ENCODE data around the gene CLDN15. TPM values are rescaled to one million over a fixed set of nuclear protein-coding genes. Genes with fewer than 3 reads are reported as not detected.
"Not testable (repeated sequence)": the region's sequence is repeated elsewhere in the genome, so short reads cannot be mapped to it uniquely, and the experiment has no call there.

The CLDN15 gene
- total RNA-seq, 1 experiment from 2014 or later = 9.7 TPM

- Histone ChIP-seq H3K56ac (ENCODE audit: insufficient read length, low read depth, low read length) (no peak overlapping the region), H3K4ac (ENCODE audit: low read depth, low read length) (no peak overlapping the region), H3T11ph (ENCODE audit: low read length) (no peak overlapping the region), H2AFZ (ENCODE audit: low read length) (no peak overlapping the region), H3K18ac (ENCODE audit: insufficient read length, low read depth, low read length) (no peak overlapping the region), H3K14ac (ENCODE audit: insufficient read depth, low read length) (no peak overlapping the region), H3K79me2 (ENCODE audit: insufficient read depth, low read length) (peaks cover 8% of the 10 kb centered on the region; the same call in 1 of the 2 replicates), H3K4me2 (ENCODE audit: insufficient read depth, insufficient read length, low read length) (no peak overlapping the region), H2BK120ac (ENCODE audit: low read depth, low read length, poor library complexity, severe bottlenecking) (no peak overlapping the region), H3K9me3 (ENCODE audit: control insufficient read depth, low read depth, low read length) (no peaks in the 10 kb centered on the region), H4K20me1 (ENCODE audit: control insufficient read depth, insufficient read depth, insufficient read length) (no peaks in the 10 kb centered on the region), H4K8ac (replicated peaks; ENCODE audit: insufficient read length, low read depth, low read length) (no peak overlapping the region), H3K23me2 (ENCODE audit: insufficient read length, low read depth, low read length, poor library complexity, severe bottlenecking) (peaks cover 9% of the 10 kb centered on the region), H3K27me3 (ENCODE audit: insufficient read depth, low read length) (no peaks in the 10 kb centered on the region), H2AK5ac (ENCODE audit: insufficient read length, low read length) (no peak overlapping the region), H2BK12ac (ENCODE audit: insufficient read length, low read depth, low read length) (no peak overlapping the region), H3K27ac (ENCODE audit: insufficient read length, low read depth, low read length) (no peak overlapping the region), H3K23ac (ENCODE audit: insufficient read length, low read depth, low read length) (no peak overlapping the region), H3K79me1 (ENCODE audit: insufficient read depth, low read depth, low read length, poor library complexity, severe bottlenecking) (peaks cover 5% of the 10 kb centered on the region), H2BK20ac (ENCODE audit: low read depth, low read length, poor library complexity, severe bottlenecking) (no peak overlapping the region), H2BK15ac (ENCODE audit: low read depth, low read length) (no peak overlapping the region), H3K9ac (ENCODE audit: extremely low read depth, insufficient read length, low read length) (no peak overlapping the region), H4K5ac (ENCODE audit: insufficient read length, low read depth, low read length) (no peak overlapping the region), H2BK5ac (ENCODE audit: insufficient read length, low read length) (no peak overlapping the region), H3K4me1 (ENCODE audit: insufficient read depth, low read length) (peaks cover 3% of the 10 kb centered on the region; the same call in 1 of the 2 replicates), H4K91ac (ENCODE audit: insufficient read length, low read depth, low read length) (no peak overlapping the region)
- WGBS (ENCODE audit: extremely low coverage, insufficient read length, low lambda C conversion rate) = no CpG with 5 or more reads among the region's 4 CpGs
- Mint-ChIP-seq H3K4me3 (no peak overlapping the region), H3K4me1 (peaks cover 7 to 13% of the 10 kb centered on the region in 2 experiments), H3K27ac (no peak overlapping the region), H3K36me3 (ENCODE audit: insufficient read depth in 1 of 3, low read depth in 3 of 3) (peaks cover 3 to 5% (median 5%) of the 10 kb centered on the region in 3 experiments; a peak in 5 of 7 replicates), H3K9me3 (no peaks in the 10 kb centered on the region), H3K27me3 (ENCODE audit: low read depth) (no peaks in the 10 kb centered on the region; the same call in 1 of the 2 replicates)
- TF ChIP-seq, protein P1, sequence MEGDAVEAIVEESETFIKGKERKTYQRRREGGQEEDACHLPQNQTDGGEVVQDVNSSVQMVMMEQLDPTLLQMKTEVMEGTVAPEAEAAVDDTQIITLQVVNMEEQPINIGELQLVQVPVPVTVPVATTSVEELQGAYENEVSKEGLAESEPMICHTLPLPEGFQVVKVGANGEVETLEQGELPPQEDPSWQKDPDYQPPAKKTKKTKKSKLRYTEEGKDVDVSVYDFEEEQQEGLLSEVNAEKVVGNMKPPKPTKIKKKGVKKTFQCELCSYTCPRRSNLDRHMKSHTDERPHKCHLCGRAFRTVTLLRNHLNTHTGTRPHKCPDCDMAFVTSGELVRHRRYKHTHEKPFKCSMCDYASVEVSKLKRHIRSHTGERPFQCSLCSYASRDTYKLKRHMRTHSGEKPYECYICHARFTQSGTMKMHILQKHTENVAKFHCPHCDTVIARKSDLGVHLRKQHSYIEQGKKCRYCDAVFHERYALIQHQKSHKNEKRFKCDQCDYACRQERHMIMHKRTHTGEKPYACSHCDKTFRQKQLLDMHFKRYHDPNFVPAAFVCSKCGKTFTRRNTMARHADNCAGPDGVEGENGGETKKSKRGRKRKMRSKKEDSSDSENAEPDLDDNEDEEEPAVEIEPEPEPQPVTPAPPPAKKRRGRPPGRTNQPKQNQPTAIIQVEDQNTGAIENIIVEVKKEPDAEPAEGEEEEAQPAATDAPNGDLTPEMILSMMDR (conservative IDR thresholded peaks at IDR 0.05) = no peak
- no peak for DNase-seq
These were observed 18.2 kb upstream of the CLDN15 start for GRCh38 chr7:101255796-101256195.

DNA sequence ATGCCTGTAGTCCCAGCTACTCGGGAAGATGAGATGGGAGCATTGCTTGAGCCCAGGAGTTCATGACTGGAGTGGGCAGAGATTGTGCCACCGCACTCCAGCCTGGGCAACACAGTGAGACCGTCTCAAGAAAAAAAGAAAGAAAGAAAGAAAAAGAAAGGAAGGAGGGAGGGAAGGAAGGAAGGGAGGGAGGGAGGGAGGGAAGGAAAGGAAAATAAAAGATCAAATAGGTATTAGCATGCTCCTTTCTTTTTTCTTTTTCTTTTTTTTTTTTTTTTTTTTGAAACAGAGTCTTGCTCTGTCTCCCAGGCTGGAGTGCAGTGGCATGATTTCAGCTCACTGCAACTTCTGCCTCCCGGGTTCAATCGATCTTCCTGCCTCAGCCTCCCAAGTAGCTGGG is 15.6 kb upstream of the CLDN15 start:
- H3K4ac ChIP-seq (ENCODE audit: low read depth, low read length); H2BK15ac ChIP-seq (ENCODE audit: low read depth, low read length); H2BK5ac ChIP-seq (ENCODE audit: insufficient read length, low read length); H2BK12ac ChIP-seq (ENCODE audit: insufficient read length, low read depth, low read length); H3K23me2 ChIP-seq (ENCODE audit: insufficient read length, low read depth, low read length, poor library complexity, severe bottlenecking); H2AFZ ChIP-seq (ENCODE audit: low read length); H4K5ac ChIP-seq (ENCODE audit: insufficient read length, low read depth, low read length); H3K4me2 ChIP-seq (ENCODE audit: insufficient read depth, insufficient read length, low read length); H3K27me3 ChIP-seq (ENCODE audit: insufficient read depth, low read length); H2BK20ac ChIP-seq (ENCODE audit: low read depth, low read length, poor library complexity, severe bottlenecking); H3K18ac ChIP-seq (ENCODE audit: insufficient read length, low read depth, low read length); H3K4me1 ChIP-seq (ENCODE audit: insufficient read depth, low read length); DNase-seq; H3K56ac ChIP-seq (ENCODE audit: insufficient read length, low read depth, low read length); H3K23ac ChIP-seq (ENCODE audit: insufficient read length, low read depth, low read length); H3K14ac ChIP-seq (ENCODE audit: insufficient read depth, low read length); H2BK120ac ChIP-seq (ENCODE audit: low read depth, low read length, poor library complexity, severe bottlenecking); H3K9ac ChIP-seq (ENCODE audit: extremely low read depth, insufficient read length, low read length); H4K91ac ChIP-seq (ENCODE audit: insufficient read length, low read depth, low read length); H2AK5ac ChIP-seq (ENCODE audit: insufficient read length, low read length); H4K8ac ChIP-seq (replicated peaks; ENCODE audit: insufficient read length, low read depth, low read length); H3K9me3 ChIP-seq (ENCODE audit: control insufficient read depth, low read depth, low read length); H3K27ac Mint-ChIP-seq; H3K79me1 ChIP-seq (ENCODE audit: insufficient read depth, low read depth, low read length, poor library complexity, severe bottlenecking); H4K20me1 ChIP-seq (ENCODE audit: control insufficient read depth, insufficient read depth, insufficient read length); H3K79me2 ChIP-seq (ENCODE audit: insufficient read depth, low read length); H3K27ac ChIP-seq (ENCODE audit: insufficient read length, low read depth, low read length); H3K27me3 Mint-ChIP-seq (ENCODE audit: low read depth); H3K9me3 Mint-ChIP-seq; H3T11ph ChIP-seq (ENCODE audit: low read length): not testable (repeated sequence)
- peaks cover 5 to 17% (median 15%) of the 10 kb centered on the region in 3 experiments; a peak in 5 of 7 replicates for H3K36me3 Mint-ChIP-seq (ENCODE audit: insufficient read depth in 1 of 3, low read depth in 3 of 3)
- no CpG with 5 or more reads among the region's 5 CpGs for WGBS (ENCODE audit: extremely low coverage, insufficient read length, low lambda C conversion rate)
- H3K4me3 Mint-ChIP-seq = peak overlapping the region; percentile 99; a peak in 2 of 5 replicates
- peaks cover 7 to 17% of the 10 kb centered on the region in 2 experiments for H3K4me1 Mint-ChIP-seq

All from H9 (cell line).